Lung (tissue), 12 donors: ENCODE measurements around the gene EPB41. TPM values are rescaled to one million over a fixed set of nuclear protein-coding genes. Genes with fewer than 3 reads are reported as not detected.
A peak's percentile ranks its signal among the peaks of the same experiment; 100 is the strongest.

Experiments
- ATAC-seq: fragments of 200-7000 bp; cut with Tn5 transposase; one replicate; pipeline ENCODE4 v1.9.1; 2020; ENCODE audit warnings: moderate number of reproducible peaks; ENCODE audit not compliant: insufficient read depth, low FRiP score
- DNase-seq, 3 donors: peaks; one replicate each; pipeline ENCODE4 v3.0.0-alpha.2; 2013 to 2017
- H3K27ac ChIP-seq, 2 donors: one replicate each; pipeline ENCODE4 v1.5.1; 2013; ENCODE audit warnings: mild to moderate bottlenecking in 2 of 2, moderate library complexity in 2 of 2, control low read depth in 1 of 2, inconsistent platforms in 1 of 2, low read depth in 1 of 2, low read length in 1 of 2
- H3K27me3 ChIP-seq, 3 donors: one replicate each; pipeline ENCODE4 v1.5.1; 2013; ENCODE audit warnings: low read length in 2 of 3; ENCODE audit not compliant: control insufficient read depth in 3 of 3, insufficient read depth in 3 of 3
- H3K36me3 ChIP-seq, 4 donors: one replicate each; pipeline ENCODE4 v1.5.1; 2013; ENCODE audit warnings: low read length in 4 of 4, mild to moderate bottlenecking in 1 of 4, moderate library complexity in 1 of 4; ENCODE audit not compliant: control insufficient read depth in 4 of 4, insufficient read depth in 4 of 4
- H3K4me1 ChIP-seq, 5 donors: one replicate each; pipeline ENCODE4 v1.5.1; 2013; ENCODE audit warnings: low read length in 5 of 5, mild to moderate bottlenecking in 2 of 5, moderate library complexity in 1 of 5; ENCODE audit not compliant: control insufficient read depth in 5 of 5, insufficient read depth in 5 of 5
- H3K4me3 ChIP-seq: one replicate; pipeline ENCODE4 v1.5.1; 2013; ENCODE audit warnings: mild to moderate bottlenecking, control low read depth, moderate library complexity
- H3K9ac ChIP-seq, 2 donors: one replicate each; pipeline ENCODE4 v1.5.1; 2013; ENCODE audit warnings: low read length in 2 of 2, control low read depth in 1 of 2; ENCODE audit not compliant: insufficient read depth in 1 of 2
- H3K9me3 ChIP-seq, 4 donors: one replicate each; pipeline ENCODE4 v1.5.1; 2013; ENCODE audit warnings: low read length in 3 of 4, mild to moderate bottlenecking in 1 of 4, moderate library complexity in 1 of 4; ENCODE audit not compliant: control insufficient read depth in 4 of 4, insufficient read depth in 3 of 4
- WGBS, 2 donors: extraction: QIAGEN DNeasy Blood & Tissue Kit; methylation state at CpG; one replicate each; pipeline ENCODE4 v1.1.7; 2013; 5-methylcytosine and 5-hydroxymethylcytosine counted together
- polyA plus RNA-seq, 2 donors: library from polyadenylated mRNA; stranded (reverse); fragments of 200-250 nt; gene quantifications; one replicate each; pipeline ENCODE4 v1.2.1, GENCODE V29; 2013
- total RNA-seq, 2 donors: library from RNA; depleted of rRNA in 1 of 2; stranded (reverse); fragments of >200 nt in 1 of 2; gene quantifications; one replicate each; pipeline ENCODE4 v1.2.1, GENCODE V29; 2014 to 2021
- TF ChIP-seq, protein P1 (sequence below): IDR thresholded peaks from 2 replicates; pipeline ENCODE4 v1.5.1; 2012; ENCODE audit warnings: mild to moderate bottlenecking; ENCODE audit errors: control extremely low read depth, extremely low read depth
- donor health status: control.
- donor health status: control.
- donor health status: Bipolar disorder and iron deficiency.
- donor health status: healthy.
- donor health status: DM: yes; HTN: yes; CAD: no.

Gene EPB41
- total and polyA plus RNA-seq, 4 donors, result 10.4 to 69.0 (median 33.3) TPM

DNA sequence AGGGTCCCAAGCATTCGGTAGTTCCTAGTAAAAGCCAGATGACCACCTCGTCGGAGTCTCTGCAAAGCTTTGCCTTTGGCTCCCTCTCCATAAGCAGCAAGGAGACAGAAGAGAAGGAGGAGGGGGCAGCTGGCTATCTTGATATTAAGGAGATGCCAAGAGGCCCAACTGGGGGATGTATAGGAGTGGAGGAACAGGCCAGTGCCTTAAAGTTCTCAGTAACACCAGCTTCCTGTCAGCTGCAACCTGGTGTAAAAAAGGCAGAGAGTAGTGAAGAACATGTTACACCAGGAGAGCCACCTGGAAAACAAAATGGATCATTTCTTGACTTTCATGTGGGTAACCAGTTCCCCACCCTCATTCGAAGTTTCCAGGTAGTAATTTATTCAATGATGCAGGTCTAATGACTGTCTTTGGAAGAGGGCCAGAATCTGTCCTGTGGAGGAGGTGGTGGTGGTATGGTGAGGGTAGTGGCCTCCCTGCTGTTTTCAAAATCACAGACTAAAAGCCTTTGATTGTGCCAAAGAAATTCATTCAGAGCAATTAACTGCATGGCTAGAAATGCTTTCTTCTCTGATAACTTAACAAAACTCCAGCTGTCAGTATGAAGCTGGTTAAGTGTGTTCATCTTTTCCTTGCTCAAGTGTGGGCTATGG is 182.0 kb downstream of the EPB41 start:
- H3K27ac ChIP-seq, result no peak overlapping the region
- TF ChIP-seq, protein P1, sequence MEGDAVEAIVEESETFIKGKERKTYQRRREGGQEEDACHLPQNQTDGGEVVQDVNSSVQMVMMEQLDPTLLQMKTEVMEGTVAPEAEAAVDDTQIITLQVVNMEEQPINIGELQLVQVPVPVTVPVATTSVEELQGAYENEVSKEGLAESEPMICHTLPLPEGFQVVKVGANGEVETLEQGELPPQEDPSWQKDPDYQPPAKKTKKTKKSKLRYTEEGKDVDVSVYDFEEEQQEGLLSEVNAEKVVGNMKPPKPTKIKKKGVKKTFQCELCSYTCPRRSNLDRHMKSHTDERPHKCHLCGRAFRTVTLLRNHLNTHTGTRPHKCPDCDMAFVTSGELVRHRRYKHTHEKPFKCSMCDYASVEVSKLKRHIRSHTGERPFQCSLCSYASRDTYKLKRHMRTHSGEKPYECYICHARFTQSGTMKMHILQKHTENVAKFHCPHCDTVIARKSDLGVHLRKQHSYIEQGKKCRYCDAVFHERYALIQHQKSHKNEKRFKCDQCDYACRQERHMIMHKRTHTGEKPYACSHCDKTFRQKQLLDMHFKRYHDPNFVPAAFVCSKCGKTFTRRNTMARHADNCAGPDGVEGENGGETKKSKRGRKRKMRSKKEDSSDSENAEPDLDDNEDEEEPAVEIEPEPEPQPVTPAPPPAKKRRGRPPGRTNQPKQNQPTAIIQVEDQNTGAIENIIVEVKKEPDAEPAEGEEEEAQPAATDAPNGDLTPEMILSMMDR, result no peak
- H3K36me3 ChIP-seq, result peaks cover 0 to 15% (median 4%) of the 10 kb centered on the region in 4 donors
- WGBS, 2 donors, result 79 to 85% methylated on average over 4 of the region's 4 CpGs
- H3K9ac ChIP-seq, result no peak overlapping the region
- ATAC-seq, result no peak
- H3K27me3 ChIP-seq, result no peaks in the 10 kb centered on the region
- no peaks in the 10 kb centered on the region for H3K9me3 ChIP-seq
- H3K4me3 ChIP-seq, result no peak overlapping the region
- H3K4me1 ChIP-seq, result peaks cover 0 to 19% (median 0%) of the 10 kb centered on the region in 5 donors
- peak; percentile 38 to 74 (median 60) for DNase-seq

DNA sequence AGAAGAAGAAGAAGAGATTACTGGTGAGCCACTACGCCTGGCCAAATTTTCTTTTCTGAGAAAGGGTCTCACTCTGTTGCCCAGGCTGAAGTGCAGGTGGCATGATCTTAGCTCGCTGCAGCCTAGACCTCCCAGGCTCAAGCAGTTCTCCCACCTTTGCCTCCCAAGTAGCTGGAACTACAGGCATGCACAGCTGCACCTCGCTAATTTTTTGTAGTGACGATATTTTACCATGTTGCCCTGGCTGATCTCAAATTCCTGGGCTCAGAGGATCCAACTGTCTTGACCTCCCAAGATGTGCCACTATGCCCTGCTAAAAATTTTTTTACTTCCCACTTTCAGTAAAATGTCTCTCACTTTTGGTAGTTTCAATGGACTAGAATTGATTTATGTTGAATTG is 184.9 kb downstream of the EPB41 start:
- H3K4me3 ChIP-seq, result no peak overlapping the region
- H3K4me1 ChIP-seq, result peaks cover 0 to 19% (median 0%) of the 10 kb centered on the region in 5 donors
- H3K36me3 ChIP-seq, result peaks cover 0 to 16% (median 4%) of the 10 kb centered on the region in 4 donors
- no peak for DNase-seq
- H3K9me3 ChIP-seq, result no peaks in the 10 kb centered on the region
- no peak overlapping the region for H3K9ac ChIP-seq
- H3K27ac ChIP-seq, result no peak overlapping the region
- no peak for ATAC-seq
- WGBS, 2 donors, result 85 to 92% methylated on average over 4 of the region's 4 CpGs
- TF ChIP-seq, protein P1, result no peak
- H3K27me3 ChIP-seq, result no peaks in the 10 kb centered on the region

GRCh38 chr1:29100487-29100886 is 186.1 kb downstream of the EPB41 start:
- ATAC-seq, result no peak
- H3K4me3 ChIP-seq, result no peak overlapping the region
- TF ChIP-seq, protein P1, result no peak
- H3K27me3 ChIP-seq, result no peaks in the 10 kb centered on the region
- peaks cover 0 to 19% (median 0%) of the 10 kb centered on the region in 5 donors for H3K4me1 ChIP-seq
- WGBS, 2 donors, result 96 to 100% methylated on average over 1 of the region's 1 CpG
- peaks cover 0 to 17% (median 4%) of the 10 kb centered on the region in 4 donors for H3K36me3 ChIP-seq
- no peak for DNase-seq
- no peak overlapping the region for H3K9ac ChIP-seq
- H3K27ac ChIP-seq, result no peak overlapping the region
- no peaks in the 10 kb centered on the region for H3K9me3 ChIP-seq
